Measurements from ENCODE around the gene IFT80.

- no peak for TF ChIP-seq POLR2A (IDR thresholded peaks at IDR 0.05)
- TF ChIP-seq, protein P1, sequence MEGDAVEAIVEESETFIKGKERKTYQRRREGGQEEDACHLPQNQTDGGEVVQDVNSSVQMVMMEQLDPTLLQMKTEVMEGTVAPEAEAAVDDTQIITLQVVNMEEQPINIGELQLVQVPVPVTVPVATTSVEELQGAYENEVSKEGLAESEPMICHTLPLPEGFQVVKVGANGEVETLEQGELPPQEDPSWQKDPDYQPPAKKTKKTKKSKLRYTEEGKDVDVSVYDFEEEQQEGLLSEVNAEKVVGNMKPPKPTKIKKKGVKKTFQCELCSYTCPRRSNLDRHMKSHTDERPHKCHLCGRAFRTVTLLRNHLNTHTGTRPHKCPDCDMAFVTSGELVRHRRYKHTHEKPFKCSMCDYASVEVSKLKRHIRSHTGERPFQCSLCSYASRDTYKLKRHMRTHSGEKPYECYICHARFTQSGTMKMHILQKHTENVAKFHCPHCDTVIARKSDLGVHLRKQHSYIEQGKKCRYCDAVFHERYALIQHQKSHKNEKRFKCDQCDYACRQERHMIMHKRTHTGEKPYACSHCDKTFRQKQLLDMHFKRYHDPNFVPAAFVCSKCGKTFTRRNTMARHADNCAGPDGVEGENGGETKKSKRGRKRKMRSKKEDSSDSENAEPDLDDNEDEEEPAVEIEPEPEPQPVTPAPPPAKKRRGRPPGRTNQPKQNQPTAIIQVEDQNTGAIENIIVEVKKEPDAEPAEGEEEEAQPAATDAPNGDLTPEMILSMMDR (IDR thresholded peaks at IDR 0.05) = no peak
Observed at GRCh38 chr3:160372780-160373179, 26.2 kb downstream of the IFT80 start.
